IMR-90 (cell line): ENCODE measurements around the gene DIP2B. TPM values are rescaled to one million over a fixed set of nuclear protein-coding genes. Genes with fewer than 3 reads are reported as not detected.
"Not testable (repeated sequence)": the region's sequence is repeated elsewhere in the genome, so short reads cannot be mapped to it uniquely, and the experiment has no call there.

ENCODE experiments used
- ATAC-seq: fragments of 200-7000 bp; cut with Tn5 transposase; 2 replicates; pipeline ENCODE4 v1.9.1; 2020; ENCODE audit warnings: low read depth, mild to moderate bottlenecking, moderate library complexity
- BruUV-seq: library from RNA; stranded (reverse); fragments of 400-500 nt; replicated peaks from 2 replicates; lab custom pipeline; 2021; lab: Mats Ljungman, UMichigan
- CTCF ChIA-PET: fragments of 300-600 bp; formaldehyde crosslinking; extraction: SDS; loops from one replicate; lab custom pipeline; 2021; ENCODE audit warnings: antibody characterized with exemption; lab: Yijun Ruan, JAX
- POLR2A ChIA-PET: fragments of 300-600 bp; sonication (Branson Sonifier 250); formaldehyde crosslinking; loops from one replicate; lab custom pipeline; 2022; ENCODE audit warnings: antibody characterized with exemption; ENCODE audit not compliant: unreplicated experiment; lab: Charles Lee
- DNase-seq: peaks from one replicate; pipeline ENCODE4 v3.0.0; 2013
- H2AFZ ChIP-seq: replicated peaks from 2 replicates; pipeline ENCODE3; 2013; ENCODE audit warnings: low read length, mild to moderate bottlenecking; ENCODE audit not compliant: poor library complexity
- H2AK5ac ChIP-seq: 2 replicates; pipeline ENCODE4 v1.6.1; 2013; ENCODE audit warnings: low read depth, low read length, inconsistent platforms
- H2AK9ac ChIP-seq: replicated peaks from 2 replicates; pipeline ENCODE3; 2013; ENCODE audit warnings: mild to moderate bottlenecking, low read depth, low read length, moderate library complexity; ENCODE audit not compliant: poor library complexity
- H2BK120ac ChIP-seq: 2 replicates; pipeline ENCODE4 v1.6.1; 2013; ENCODE audit warnings: low read depth, low read length, inconsistent platforms
- H2BK15ac ChIP-seq: 3 replicates; pipeline ENCODE4 v1.6.1; 2013; ENCODE audit warnings: low read depth, low read length, inconsistent platforms
- H2BK20ac ChIP-seq: 2 replicates; pipeline ENCODE4 v1.6.1; 2013; ENCODE audit warnings: low read depth, mild to moderate bottlenecking, inconsistent platforms, low read length, moderate library complexity
- H2BK5ac ChIP-seq: 2 replicates; pipeline ENCODE4 v1.6.1; 2013; ENCODE audit warnings: mild to moderate bottlenecking, low read depth, low read length, inconsistent platforms; ENCODE audit not compliant: poor library complexity, severe bottlenecking
- H3K14ac ChIP-seq: replicated peaks from 2 replicates; pipeline ENCODE4 v1.6.1; 2013; ENCODE audit warnings: low read depth, low read length, inconsistent platforms
- H3K18ac ChIP-seq: 2 replicates; pipeline ENCODE4 v1.6.1; 2013; ENCODE audit warnings: low read depth, low read length, control low read depth
- H3K23ac ChIP-seq: 2 replicates; pipeline ENCODE4 v1.6.1; 2013; ENCODE audit warnings: low read depth, low read length, inconsistent platforms
- H3K27ac ChIP-seq: 2 replicates; pipeline ENCODE4 v1.5.1; 2013; ENCODE audit warnings: mild to moderate bottlenecking, control low read depth, low read length; ENCODE audit not compliant: insufficient read depth
- H3K27me3 ChIP-seq: 2 replicates; pipeline ENCODE4 v1.6.1; 2013; ENCODE audit warnings: low read length; ENCODE audit not compliant: control insufficient read depth, insufficient read depth
- H3K36me3 ChIP-seq: 2 replicates; pipeline ENCODE4 v1.6.1; 2013; ENCODE audit warnings: low read length, mixed read lengths; ENCODE audit not compliant: control insufficient read depth, insufficient read depth
- H3K4ac ChIP-seq: 2 replicates; pipeline ENCODE4 v1.6.1; 2013; ENCODE audit warnings: low read depth, low read length, inconsistent platforms
- H3K4me1 ChIP-seq: 2 replicates; pipeline ENCODE4 v1.6.1; 2013; ENCODE audit warnings: low read length, mixed read lengths; ENCODE audit not compliant: control insufficient read depth, insufficient read depth
- H3K4me2 ChIP-seq: 2 replicates; pipeline ENCODE4 v1.6.1; 2013; ENCODE audit warnings: low read depth, mild to moderate bottlenecking, control low read depth, low read length, moderate library complexity
- H3K4me3 ChIP-seq: 2 replicates; pipeline ENCODE4 v1.5.1; 2013; ENCODE audit warnings: low read depth, mild to moderate bottlenecking, control low read depth, low read length, moderate library complexity; ENCODE audit not compliant: insufficient read depth
- H3K56ac ChIP-seq: 2 replicates; pipeline ENCODE4 v1.6.1; 2013; ENCODE audit warnings: low read length, inconsistent platforms; ENCODE audit not compliant: insufficient read depth; ENCODE audit errors: extremely low read depth
- H3K79me1 ChIP-seq, 2 experiments: 2 replicates each; pipeline ENCODE4 v1.6.1; 2013; ENCODE audit warnings: low read length in 2 of 2, inconsistent platforms in 1 of 2, low read depth in 1 of 2
- H3K9ac ChIP-seq: 2 replicates; pipeline ENCODE4 v1.6.1; 2013; ENCODE audit warnings: low read depth, low read length, control low read depth
- H3K9me1 ChIP-seq: 2 replicates; pipeline ENCODE4 v1.6.1; 2013; ENCODE audit warnings: low read length, inconsistent platforms; ENCODE audit not compliant: insufficient read depth
- H3K9me3 ChIP-seq: 2 replicates; pipeline ENCODE4 v1.6.1; 2013; ENCODE audit warnings: low read length; ENCODE audit not compliant: control insufficient read depth, insufficient read depth
- H4K20me1 ChIP-seq: 2 replicates; pipeline ENCODE4 v1.6.1; 2013; ENCODE audit warnings: low read length, inconsistent platforms; ENCODE audit not compliant: insufficient read depth
- H4K5ac ChIP-seq: 2 replicates; pipeline ENCODE4 v1.6.1; 2013; ENCODE audit warnings: mild to moderate bottlenecking, low read depth, low read length, control low read depth
- H4K8ac ChIP-seq, 2 experiments: 2 replicates each; pipeline ENCODE4 v1.6.1; 2013; ENCODE audit warnings: low read depth in 2 of 2, low read length in 2 of 2, control low read depth in 1 of 2, inconsistent platforms in 1 of 2
- H4K91ac ChIP-seq: 2 replicates; pipeline ENCODE4 v1.6.1; 2013; ENCODE audit warnings: low read depth, low read length, inconsistent platforms; ENCODE audit not compliant: insufficient read depth
- WGBS, 2 experiments: methylation state at CpG; one replicate each; pipeline versions ENCODE4 v1.1.5 to v1.1.7; 2013; ENCODE audit warnings: missing lambda C conversion rate in 2 of 2; ENCODE audit not compliant: insufficient read length in 1 of 2; ENCODE audit errors: extremely low coverage in 2 of 2; 5-methylcytosine and 5-hydroxymethylcytosine counted together
- dilution Hi-C: fragments of 300-500 bp; cut with HindIII; formaldehyde crosslinking; loops from one replicate; pipeline ENCODE4 v1.14.3; 2018; ENCODE audit warnings: low sequenced_read_pairs; ENCODE audit not compliant: unreplicated experiment
- in situ Hi-C: fragments of 300-500 bp; cut with MboI; formaldehyde crosslinking; loops from 3 replicates; pipeline ENCODE4 v1.14.3; 2019; ENCODE audit warnings: low sequenced_read_pairs, inconsistent platforms, mixed read lengths
- intact Hi-C: fragments of 100-400 bp; cut with micrococcal nuclease; formaldehyde crosslinking; loops from 2 replicates; pipeline ENCODE4 v1.10.0; 2022
- polyA plus RNA-seq, 3 experiments: library from polyadenylated mRNA; depleted of rRNA; stranded (reverse); fragments of >200 nt; gene quantifications; 2 replicates each; pipeline ENCODE4 v1.2.3, GENCODE V29; 2012; ENCODE audit warnings: low replicate concordance in 1 of 3
- total RNA-seq: library from RNA; depleted of rRNA; stranded (reverse); fragments of >200 nt; gene quantifications from 2 replicates; pipeline ENCODE4 v1.2.3, GENCODE V29; 2012

The DIP2B gene
- total and polyA plus RNA-seq, 2 of the 4 experiments (the other 2 are of a cell fraction): 7.7 to 12.9 TPM

GRCh38 chr12:50768813-50769212, 264.0 kb downstream of the DIP2B start:
- intact Hi-C loops: loop anchor here (10.0 kb wide), 1 partner anchor 256 kb away; the partner anchor contains the start of gene SLC11A2
- Histone ChIP-seq H4K20me1 (peaks cover 23% of the 10 kb centered on the region), H3K79me1 (peaks cover 36 to 75% of the 10 kb centered on the region in 2 experiments)
- H3K4ac ChIP-seq, H4K91ac ChIP-seq, CTCF ChIA-PET, dilution Hi-C loops, H3K4me1 ChIP-seq, POLR2A ChIA-PET, ATAC-seq, H3K36me3 ChIP-seq, H3K4me3 ChIP-seq, H4K8ac ChIP-seq, H2BK120ac ChIP-seq, H3K18ac ChIP-seq, H2BK15ac ChIP-seq, H2AK9ac ChIP-seq, DNase-seq, H3K23ac ChIP-seq, H3K9me3 ChIP-seq, H2BK20ac ChIP-seq, H3K9ac ChIP-seq, H3K14ac ChIP-seq, H2AFZ ChIP-seq, H3K27ac ChIP-seq, H2BK5ac ChIP-seq, in situ Hi-C loops, H3K4me2 ChIP-seq, H4K5ac ChIP-seq, H3K56ac ChIP-seq, BruUV-seq, H3K9me1 ChIP-seq, H2AK5ac ChIP-seq, H3K27me3 ChIP-seq: not testable (repeated sequence)
- no CpG with 5 or more reads among the region's 2 CpGs for WGBS, 2 experiments
